ENCODE data around the gene CCNY.

Gene CCNY

GRCh38 chr10:35368485-35369048, 32.3 kb downstream of the CCNY start:
- H3K4me3 ChIP-seq (ENCODE audit: low read depth, low read length): no peak overlapping the region
- TF ChIP-seq CTCF (IDR thresholded peaks at IDR 0.05; ENCODE audit: low read depth, low read length): no peak
- in situ Hi-C loops (cut with HindIII; ENCODE audit: low sequenced_read_pairs): no loop called here
- DNase-seq (ENCODE audit: low read depth, low spot score): no peak

GRCh38 chr10:35369049-35369611, 32.8 kb downstream of the CCNY start:
- no peak for TF ChIP-seq CTCF (IDR thresholded peaks at IDR 0.05; ENCODE audit: low read depth, low read length)
- in situ Hi-C loops (cut with HindIII; ENCODE audit: low sequenced_read_pairs): no loop called here
- no peak overlapping the region for H3K4me3 ChIP-seq (ENCODE audit: low read depth, low read length)
- no peak for DNase-seq (ENCODE audit: low read depth, low spot score)

- TF ChIP-seq CTCF (IDR thresholded peaks at IDR 0.05; ENCODE audit: low read depth, low read length): no peak
- no peak overlapping the region for H3K4me3 ChIP-seq (ENCODE audit: low read depth, low read length)
- in situ Hi-C loops (cut with HindIII; ENCODE audit: low sequenced_read_pairs): no loop called here
- DNase-seq (ENCODE audit: low read depth, low spot score): no peak
Observed at GRCh38 chr10:35371731-35372130, 35.4 kb downstream of the CCNY start.

GRCh38 chr10:35372329-35372728, 36.0 kb downstream of the CCNY start:
- no peak for TF ChIP-seq CTCF (IDR thresholded peaks at IDR 0.05; ENCODE audit: low read depth, low read length)
- in situ Hi-C loops (cut with HindIII; ENCODE audit: low sequenced_read_pairs): no loop called here
- no peak overlapping the region for H3K4me3 ChIP-seq (ENCODE audit: low read depth, low read length)
- peak; percentile 68 for DNase-seq (ENCODE audit: low read depth, low spot score)

GRCh38 chr10:35375091-35375765, 38.9 kb downstream of the CCNY start:
- no peak for TF ChIP-seq CTCF (IDR thresholded peaks at IDR 0.05; ENCODE audit: low read depth, low read length)
- no peak overlapping the region for H3K4me3 ChIP-seq (ENCODE audit: low read depth, low read length)
- peak; percentile 32 for DNase-seq (ENCODE audit: low read depth, low spot score)
- in situ Hi-C loops (cut with HindIII; ENCODE audit: low sequenced_read_pairs): no loop called here

- no peak for DNase-seq (ENCODE audit: low read depth, low spot score)
- in situ Hi-C loops (cut with HindIII; ENCODE audit: low sequenced_read_pairs): no loop called here
- no peak for TF ChIP-seq CTCF (IDR thresholded peaks at IDR 0.05; ENCODE audit: low read depth, low read length)
- H3K4me3 ChIP-seq (ENCODE audit: low read depth, low read length): no peak overlapping the region
Observed at GRCh38 chr10:35377050-35377728, 40.9 kb downstream of the CCNY start.

Measured in astrocyte of the spinal cord (primary cell).